GM15510 (cell line): ENCODE measurements around the gene GNL1.

Experiments used
- POLR2A ChIP-seq: IDR thresholded peaks from 3 replicates; pipeline ENCODE4 v1.6.1; 2011; ENCODE audit warnings: borderline replicate concordance; ENCODE audit not compliant: insufficient read length; ENCODE audit errors: extremely low read depth

GNL1 gene

GRCh38 chr6:30556066-30556905, at the start of gene GNL1:
Gene GNL1, minus strand, starts transcription at chr6:30556489. Its CDS starts 286 bp downstream, at chr6:30556203.
- peak; percentile 55 for TF ChIP-seq POLR2A

GRCh38 chr6:30603961-30604360, 47.7 kb upstream of the GNL1 start:
- no peak for TF ChIP-seq POLR2A

- TF ChIP-seq POLR2A: no peak
Observed at GRCh38 chr6:30601815-30602641, 45.7 kb upstream of the GNL1 start.

GRCh38 chr6:30601436-30601814, 45.1 kb upstream of the GNL1 start:
- TF ChIP-seq POLR2A: no peak

- peak; percentile 24 for TF ChIP-seq POLR2A
Observed at GRCh38 chr6:30600451-30600961, 44.2 kb upstream of the GNL1 start.

GRCh38 chr6:30599625-30600324, 43.5 kb upstream of the GNL1 start:
- TF ChIP-seq POLR2A: no peak

GRCh38 chr6:30598912-30599624, 42.8 kb upstream of the GNL1 start:
- TF ChIP-seq POLR2A: no peak

- TF ChIP-seq POLR2A: peak; percentile 18
Observed at GRCh38 chr6:30597315-30598144, 41.2 kb upstream of the GNL1 start.

- TF ChIP-seq POLR2A: no peak
Observed at GRCh38 chr6:30592287-30592686, 36.0 kb upstream of the GNL1 start.

GRCh38 chr6:30591008-30591407, 34.7 kb upstream of the GNL1 start:
- no peak for TF ChIP-seq POLR2A

GRCh38 chr6:30590509-30590908, 34.2 kb upstream of the GNL1 start:
- TF ChIP-seq POLR2A: no peak

GRCh38 chr6:30589754-30590358, 33.6 kb upstream of the GNL1 start:
- TF ChIP-seq POLR2A: no peak

- TF ChIP-seq POLR2A: no peak
Observed at GRCh38 chr6:30583921-30584320, 27.6 kb upstream of the GNL1 start.

- no peak for TF ChIP-seq POLR2A
Observed at GRCh38 chr6:30578051-30578450, 21.8 kb upstream of the GNL1 start.

- TF ChIP-seq POLR2A: no peak
Observed at GRCh38 chr6:30573113-30573512, 16.8 kb upstream of the GNL1 start.
